Natural killer cell (primary cell): ENCODE results near the gene SLC35A4. TPM values are rescaled to one million over a fixed set of nuclear protein-coding genes. Genes with fewer than 3 reads are reported as not detected.

ENCODE experiments used
- ATAC-seq, 3 donors: fragments of 150-1000 bp in 2 of 3; fragments of 200-7000 bp in 1 of 3; cut with Tn5 transposase; 1 replicate in 1 of 3; 2 replicates in 2 of 3; pipeline ENCODE4 v1.10.0; 2021; ENCODE audit warnings: mild to moderate bottlenecking in 2 of 3, moderate library complexity in 2 of 3
- DNase-seq, 2 donors: peaks; one replicate each; pipeline versions ENCODE4 v3.0.0 to v3.0.0-alpha.2; 2013 to 2021; ENCODE audit warnings: mixed read lengths in 1 of 2
- H3K27ac ChIP-seq: one replicate; pipeline ENCODE4 v1.5.1; 2013; ENCODE audit warnings: mild to moderate bottlenecking, low read length
- H3K27me3 ChIP-seq: one replicate; pipeline ENCODE4 v1.6.1; 2013; ENCODE audit warnings: low read length; ENCODE audit not compliant: control insufficient read depth, insufficient read depth
- H3K36me3 ChIP-seq: one replicate; pipeline ENCODE4 v1.6.1; 2013; ENCODE audit warnings: low read length; ENCODE audit not compliant: control insufficient read depth, insufficient read depth
- H3K4me1 ChIP-seq: one replicate; pipeline ENCODE4 v1.6.1; 2013; ENCODE audit warnings: low read length; ENCODE audit not compliant: control insufficient read depth, insufficient read depth
- H3K4me3 ChIP-seq: one replicate; pipeline ENCODE4 v1.5.1; 2013; ENCODE audit warnings: low read length
- H3K9me3 ChIP-seq: one replicate; pipeline ENCODE4 v1.6.1; 2013; ENCODE audit warnings: low read length; ENCODE audit not compliant: control insufficient read depth, insufficient read depth
- H3K27ac Mint-ChIP-seq, 2 donors: one replicate each; pipeline ENCODE4 v1.8.0; 2022; ENCODE audit warnings: mild to moderate bottlenecking in 2 of 2, mixed read lengths in 2 of 2, moderate library complexity in 1 of 2
- H3K27me3 Mint-ChIP-seq, 2 donors: one replicate each; pipeline ENCODE4 v1.8.0; 2022; ENCODE audit warnings: low read depth in 2 of 2, mixed read lengths in 2 of 2
- H3K36me3 Mint-ChIP-seq: one replicate; pipeline ENCODE4 v1.8.0; 2022; ENCODE audit warnings: mixed read lengths
- H3K4me1 Mint-ChIP-seq, 2 donors: one replicate each; pipeline ENCODE4 v1.8.0; 2022; ENCODE audit warnings: mixed read lengths in 2 of 2
- H3K4me3 Mint-ChIP-seq: one replicate; pipeline ENCODE4 v1.8.0; 2022; ENCODE audit warnings: mild to moderate bottlenecking, moderate library complexity, mixed read lengths
- H3K9me3 Mint-ChIP-seq, 2 donors: one replicate each; pipeline ENCODE4 v1.8.0; 2022; ENCODE audit warnings: mixed read lengths in 2 of 2
- CTCF ChIP-seq: fragments of 200-600 bp; IDR thresholded peaks from one replicate; pipeline ENCODE4 v1.8.0; 2022; ENCODE audit warnings: antibody characterized with exemption
- WGBS: methylation state at CpG from one replicate; pipeline ENCODE4 v1.1.7; 2013; ENCODE audit warnings: missing lambda C conversion rate; ENCODE audit not compliant: insufficient coverage; 5-methylcytosine and 5-hydroxymethylcytosine counted together
- intact Hi-C: fragments of 100-400 bp; cut with micrococcal nuclease; formaldehyde crosslinking; loops from one replicate; pipeline ENCODE4 v1.14.2; 2022
- total RNA-seq, 4 donors: library from RNA; stranded (reverse); fragments of 120-200 nt in 1 of 4; gene quantifications; one replicate each; pipeline versions ENCODE4 v1.2.3 to v1.2.4, GENCODE V29; 2013 to 2022

SLC35A4 gene
- total RNA-seq: 10 to 100 TPM; 63.1 to 76.1 (median 72.3) TPM
- 14.2 TPM for total RNA-seq (2013)

- WGBS: under 1% methylated on average over 74 of the region's 74 CpGs
- Histone ChIP-seq H3K36me3 (peaks cover 17% of the 10 kb centered on the region), H3K27me3 (no peaks in the 10 kb centered on the region), H3K4me3 (peak within 1 kb of the TSS; percentile 89), H3K4me1 (peaks cover 32% of the 10 kb centered on the region), H3K9me3 (no peaks in the 10 kb centered on the region), H3K27ac (peak within 1 kb of the TSS; percentile 94)
- Mint-ChIP-seq H3K4me3 (peak within 1 kb of the TSS; percentile 99), H3K36me3 (no peaks in the 10 kb centered on the region), H3K4me1 (peaks cover 50 to 60% of the 10 kb centered on the region in 2 donors), H3K27me3 (no peaks in the 10 kb centered on the region), H3K27ac (peak within 1 kb of the TSS; percentile 94 to 96), H3K9me3 (no peaks in the 10 kb centered on the region)
- no peak for TF ChIP-seq CTCF
- DNase-seq (peak; percentile 97 to 100), ATAC-seq (peak; percentile 86 to 96 (median 87))
- intact Hi-C loops: loop anchor here (1.0 to 2.0 kb wide), 7 partner anchors 8 to 163 kb away; partner anchors contain the start of genes ANKHD1, EIF4EBP3, IK and NDUFA2
These were observed at the start of gene SLC35A4, which contains the start of gene APBB3 for GRCh38 chr5:140564196-140565023. Gene SLC35A4 (plus strand): TSS chr5:140564828. CDS start chr5:140567170, 2,342 bp downstream. Gene APBB3 (minus strand): TSS chr5:140564598. CDS start chr5:140564245, 353 bp downstream.

GRCh38 chr5:140524003-140524402, 40.6 kb upstream of the SLC35A4 start:
- Histone ChIP-seq H3K4me3 (no peak overlapping the region), H3K36me3 (peaks cover 43% of the 10 kb centered on the region), H3K27me3 (no peaks in the 10 kb centered on the region), H3K27ac (no peak overlapping the region), H3K4me1 (no peaks in the 10 kb centered on the region), H3K9me3 (no peaks in the 10 kb centered on the region)
- H3K27me3 Mint-ChIP-seq: no peaks in the 10 kb centered on the region
- H3K4me1 Mint-ChIP-seq: no peaks in the 10 kb centered on the region
- intact Hi-C loops: no loop called here
- peak overlapping the region; percentile 60 to 72 for H3K27ac Mint-ChIP-seq
- H3K4me3 Mint-ChIP-seq: no peak overlapping the region
- H3K9me3 Mint-ChIP-seq: no peaks in the 10 kb centered on the region
- no peak for DNase-seq
- H3K36me3 Mint-ChIP-seq: peaks cover 29% of the 10 kb centered on the region
- TF ChIP-seq CTCF: no peak
- ATAC-seq: no peak
- no CpG with 5 or more reads among the region's 2 CpGs for WGBS

GRCh38 chr5:140540227-140540626, 24.4 kb upstream of the SLC35A4 start:
- no peak for TF ChIP-seq CTCF
- H3K4me3 Mint-ChIP-seq: no peak overlapping the region
- peaks cover 0 to 2% of the 10 kb centered on the region in 2 donors for H3K4me1 Mint-ChIP-seq
- H3K27ac Mint-ChIP-seq: peak overlapping the region in 1 of 2 donors; percentile 18
- 88% methylated on average over 1 of the region's 1 CpG for WGBS
- no peak for ATAC-seq
- DNase-seq: no peak
- intact Hi-C loops: no loop called here
- no peaks in the 10 kb centered on the region for H3K4me1 ChIP-seq
- peaks cover 57% of the 10 kb centered on the region for H3K36me3 ChIP-seq
- no peak overlapping the region for H3K27ac ChIP-seq
- no peak overlapping the region for H3K4me3 ChIP-seq
- no peaks in the 10 kb centered on the region for H3K27me3 ChIP-seq
- no peaks in the 10 kb centered on the region for H3K9me3 Mint-ChIP-seq
- H3K27me3 Mint-ChIP-seq: no peaks in the 10 kb centered on the region
- H3K9me3 ChIP-seq: no peaks in the 10 kb centered on the region
- H3K36me3 Mint-ChIP-seq: no peaks in the 10 kb centered on the region
